ENCODE results near the gene PICK1. TPM values are rescaled to one million over a fixed set of nuclear protein-coding genes. Genes with fewer than 3 reads are reported as not detected.
A peak's percentile ranks its signal among the peaks of the same experiment; 100 is the strongest.

Gene PICK1
- total and polyA plus RNA-seq, 10 of the 15 experiments (the other 5 are each of a cell fraction or from before 2014, with no cell fraction given): 0.07 to 19.2 (median 10.9) TPM

DNA sequence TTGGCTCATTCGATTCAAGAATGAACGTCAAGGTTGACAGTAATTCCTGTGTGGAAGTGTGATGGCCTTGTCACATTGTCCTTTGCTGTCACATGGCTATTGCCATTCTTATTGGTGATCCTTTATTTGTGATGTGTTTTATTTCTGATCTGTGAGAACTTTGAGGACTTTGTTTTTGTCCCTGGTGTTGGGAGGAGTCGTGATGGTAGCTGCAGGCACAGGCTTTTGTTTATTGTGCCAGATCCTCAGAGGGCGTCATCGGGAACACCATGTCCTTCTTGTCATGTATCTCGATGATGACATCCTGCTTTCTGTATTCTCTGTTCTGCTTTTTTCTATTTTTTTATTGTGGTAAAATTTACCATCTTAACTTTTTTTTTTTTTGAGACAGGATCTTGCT lies 5.6 kb downstream of the PICK1 start:
- 66% methylated on average over 6 of the region's 6 CpGs for WGBS (ENCODE audit: insufficient coverage, insufficient replicate concordance, low lambda C conversion rate, missing lambda C conversion rate)
- TF ChIP-seq POU2F2 (IDR thresholded peaks at IDR 0.05; ENCODE audit: borderline replicate concordance, low read depth, low read length) (no peak), SPI1 (IDR thresholded peaks at IDR 0.05; ENCODE audit: borderline replicate concordance, insufficient read depth, low read depth, low read length) (peak; percentile 36; the same call in 1 of the 2 replicates)
- DNase-seq (ENCODE audit: low read depth, low spot score) (no peak), ATAC-seq (no peak), FAIRE-seq (no peak)
- SMC1A ChIA-PET (ENCODE audit: uncharacterized antibody, unreplicated experiment): no interaction called here
- Histone ChIP-seq H3K36me3 (ENCODE audit: control insufficient read depth in 2 of 2, insufficient read depth in 2 of 2, low read length in 1 of 2) (no peaks in the 10 kb centered on the region; a peak in 2 of 4 replicates), H3K27ac (ENCODE audit: control insufficient read depth, insufficient read depth) (no peak overlapping the region), H3K9me3 (replicated peaks; ENCODE audit: control insufficient read depth, insufficient read depth, low read length) (no peaks in the 10 kb centered on the region), H3K27me3 (replicated peaks in 1 of 2; ENCODE audit: control insufficient read depth in 2 of 2, insufficient read depth in 2 of 2, low read length in 1 of 2) (no peaks in the 10 kb centered on the region), H3K79me2 (ENCODE audit: control insufficient read depth, insufficient read depth, low read length) (no peaks in the 10 kb centered on the region), H3K4me3 (no peak overlapping the region), H3K9ac (ENCODE audit: control insufficient read depth, insufficient read depth, low read length) (no peak overlapping the region), H2AFZ (ENCODE audit: control insufficient read depth, low read depth, low read length) (no peak overlapping the region), H3K4me1 (ENCODE audit: control insufficient read depth, insufficient read depth, low read length) (0 out of 2 replicates have a peak, but pooled peaks cover 2% of the 10 kb centered on the region), H4K20me1 (ENCODE audit: control insufficient read depth, insufficient read depth) (no peaks in the 10 kb centered on the region), H3K4me2 (ENCODE audit: control insufficient read depth, insufficient read depth) (no peak overlapping the region)
- in situ Hi-C loops (cut with MboI): no loop called here
- BruUV-seq (replicated peaks): no TSS peak
- CTCF ChIA-PET: interaction anchor here (1.9 kb wide), 1 partner anchor 10 kb away, joined by 8 read pairs; no protein-coding TSS in a partner anchor
- RAD21 ChIA-PET (ENCODE audit: unreplicated experiment): no interaction called here
- intact Hi-C loops (cut with micrococcal nuclease; ENCODE audit: unreplicated experiment): no loop called here
- POLR2A ChIA-PET: no interaction called here

- Histone ChIP-seq H3K27ac (ENCODE audit: control insufficient read depth, insufficient read depth) (no peak overlapping the region), H3K9me3 (replicated peaks; ENCODE audit: control insufficient read depth, insufficient read depth, low read length) (no peaks in the 10 kb centered on the region), H3K9ac (ENCODE audit: control insufficient read depth, insufficient read depth, low read length) (no peak overlapping the region), H3K4me1 (ENCODE audit: control insufficient read depth, insufficient read depth, low read length) (no peaks in the 10 kb centered on the region), H3K27me3 (replicated peaks in 1 of 2; ENCODE audit: control insufficient read depth in 2 of 2, insufficient read depth in 2 of 2, low read length in 1 of 2) (no peaks in the 10 kb centered on the region), H2AFZ (ENCODE audit: control insufficient read depth, low read depth, low read length) (no peak overlapping the region), H4K20me1 (ENCODE audit: control insufficient read depth, insufficient read depth) (no peaks in the 10 kb centered on the region), H3K4me3 (no peak overlapping the region), H3K79me2 (ENCODE audit: control insufficient read depth, insufficient read depth, low read length) (no peaks in the 10 kb centered on the region), H3K4me2 (ENCODE audit: control insufficient read depth, insufficient read depth) (no peak overlapping the region), H3K36me3 (ENCODE audit: control insufficient read depth in 2 of 2, insufficient read depth in 2 of 2, low read length in 1 of 2) (no peaks in the 10 kb centered on the region; a peak in 3 of 4 replicates)
- ChIA-PET POLR2A (interaction anchor here (0.6 kb wide), 1 partner anchor 239 kb away, joined by 7 read pairs; no protein-coding TSS in a partner anchor), CTCF (interaction anchor here (0.7 to 1.6 kb wide), 3 partner anchors 13 to 34 kb away, joined by 3 to 8 read pairs (median 3); no protein-coding TSS in a partner anchor), RAD21 (ENCODE audit: unreplicated experiment) (no interaction called here), SMC1A (ENCODE audit: uncharacterized antibody, unreplicated experiment) (no interaction called here)
- in situ Hi-C loops (cut with MboI) (no loop called here), intact Hi-C loops (cut with micrococcal nuclease; ENCODE audit: unreplicated experiment) (no loop called here)
- FAIRE-seq: no peak
- 81% methylated on average over 8 of the region's 8 CpGs for WGBS (ENCODE audit: insufficient coverage, insufficient replicate concordance, low lambda C conversion rate, missing lambda C conversion rate)
- no peak for TF ChIP-seq ZNF24 (IDR thresholded peaks at IDR 0.05)
- TF ChIP-seq IKZF2 (IDR thresholded peaks at IDR 0.05): no peak
- TF ChIP-seq IRF4 (IDR thresholded peaks at IDR 0.05; ENCODE audit: low read depth, low read length): no peak
- TF ChIP-seq FOXM1 (IDR thresholded peaks at IDR 0.05; ENCODE audit: low read depth, low read length): no peak
- TF ChIP-seq WRNIP1 (IDR thresholded peaks at IDR 0.05; ENCODE audit: borderline replicate concordance, low read depth, low read length): no peak
- no peak for TF ChIP-seq NFYB (IDR thresholded peaks at IDR 0.05; ENCODE audit: insufficient read depth, low read depth, low read length)
- no peak for TF ChIP-seq RFX5 (IDR thresholded peaks at IDR 0.05; ENCODE audit: low read depth, low read length)
- TF ChIP-seq MEF2B (IDR thresholded peaks at IDR 0.05; ENCODE audit: partially characterized antibody, poor library complexity, severe bottlenecking): no peak
- no peak for TF ChIP-seq HDAC2 (IDR thresholded peaks at IDR 0.05)
- TF ChIP-seq TCF3 (IDR thresholded peaks at IDR 0.05; ENCODE audit: borderline replicate concordance, insufficient read depth, low read depth, low read length): no peak
- no peak for TF ChIP-seq TCF12 (IDR thresholded peaks at IDR 0.05; ENCODE audit: low read depth, low read length)
- TF ChIP-seq JUNB (IDR thresholded peaks at IDR 0.05): no peak
- DNase-seq (ENCODE audit: low read depth, low spot score): no peak
- BruUV-seq (replicated peaks): no TSS peak
- no peak for ATAC-seq
These were observed 8.3 kb downstream of the PICK1 start for GRCh38 chr22:38065539-38065938.
